HUDEP-2 (cell line): Measurements from ENCODE around the gene DYNLT1.
"Not testable (repeated sequence)": the region's sequence is repeated elsewhere in the genome, so short reads cannot be mapped to it uniquely, and the experiment has no call there.

ENCODE experiments used
- DNase-seq, 76 experiments: peaks; one replicate each; lab custom pipeline; 2025; ENCODE audit not compliant: unreplicated experiment in 76 of 76; lab: John Stamatoyannopoulos, UW

The DYNLT1 gene

GRCh38 chr6:158626360-158627167, 18.0 kb downstream of the DYNLT1 start:
- no peak for DNase-seq

- DNase-seq, result no peak
Observed at GRCh38 chr6:158625881-158626305, 18.6 kb downstream of the DYNLT1 start.

GRCh38 chr6:158624684-158625682, 19.6 kb downstream of the DYNLT1 start:
- no peak for DNase-seq

GRCh38 chr6:158622545-158623190, 21.9 kb downstream of the DYNLT1 start:
- DNase-seq, result no peak

GRCh38 chr6:158621694-158622544, 22.6 kb downstream of the DYNLT1 start:
- DNase-seq, result no peak

GRCh38 chr6:158620963-158621693, 23.4 kb downstream of the DYNLT1 start:
- DNase-seq, result peak in 1 of 76 experiments; percentile 12

GRCh38 chr6:158619922-158620801, 24.4 kb downstream of the DYNLT1 start:
- no peak for DNase-seq

- not testable (repeated sequence) for DNase-seq
Observed at GRCh38 chr6:158618289-158618688, 26.3 kb downstream of the DYNLT1 start.

GRCh38 chr6:158614606-158615005, 29.9 kb downstream of the DYNLT1 start:
- DNase-seq, result not testable (repeated sequence)

- DNase-seq, result no peak
Observed at GRCh38 chr6:158611541-158612370, 32.8 kb downstream of the DYNLT1 start.

- no peak for DNase-seq
Observed at GRCh38 chr6:158611039-158611438, 33.5 kb downstream of the DYNLT1 start.

- no peak for DNase-seq
Observed at GRCh38 chr6:158610319-158610968, 34.1 kb downstream of the DYNLT1 start.

GRCh38 chr6:158609455-158610155, 34.9 kb downstream of the DYNLT1 start:
- no peak for DNase-seq

GRCh38 chr6:158608221-158608620, 36.3 kb downstream of the DYNLT1 start:
- no peak for DNase-seq

GRCh38 chr6:158607411-158608170, 37.0 kb downstream of the DYNLT1 start:
- DNase-seq, result no peak

- DNase-seq, result no peak
Observed at GRCh38 chr6:158606935-158607334, 37.6 kb downstream of the DYNLT1 start.
